HL-60/S4 treated with retinoic acid at 250 ng/mL for 4 days and 3 days (cell line): ENCODE measurements around the gene TBCE.

Experiments
- in situ Hi-C: fragments of 300-500 bp; cut with MboI; formaldehyde crosslinking; loops from 2 replicates; pipeline ENCODE4 v1.7.0; 2022; ENCODE audit warnings: low sequenced_read_pairs

TBCE gene

DNA sequence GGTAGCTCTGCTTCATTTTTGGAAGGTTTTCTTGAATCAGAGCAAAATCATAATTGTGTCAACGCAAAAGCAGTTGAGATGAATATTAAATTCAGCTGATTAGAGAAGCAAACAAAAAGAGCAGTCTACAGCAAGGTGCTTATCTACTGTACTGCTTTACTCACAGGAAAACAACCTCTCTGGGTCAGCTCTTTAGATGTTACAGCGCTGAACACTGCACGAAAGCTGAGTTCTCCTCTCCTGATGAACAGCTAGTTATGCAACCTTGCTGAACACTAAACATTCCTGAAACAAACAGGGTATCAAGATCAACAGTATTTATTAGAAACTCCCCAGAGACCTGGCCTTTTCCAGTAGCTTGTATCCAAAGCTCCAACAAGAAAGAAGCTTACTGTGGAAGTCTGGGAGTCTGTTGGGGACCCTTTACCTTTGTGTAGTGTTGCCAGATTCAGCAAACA, 41.3 kb downstream of the TBCE start:
- in situ Hi-C loops, result loop anchor here (25.0 kb wide), 2 partner anchors 171 to 921 kb away; partner anchors contain the start of gene TARBP1

DNA sequence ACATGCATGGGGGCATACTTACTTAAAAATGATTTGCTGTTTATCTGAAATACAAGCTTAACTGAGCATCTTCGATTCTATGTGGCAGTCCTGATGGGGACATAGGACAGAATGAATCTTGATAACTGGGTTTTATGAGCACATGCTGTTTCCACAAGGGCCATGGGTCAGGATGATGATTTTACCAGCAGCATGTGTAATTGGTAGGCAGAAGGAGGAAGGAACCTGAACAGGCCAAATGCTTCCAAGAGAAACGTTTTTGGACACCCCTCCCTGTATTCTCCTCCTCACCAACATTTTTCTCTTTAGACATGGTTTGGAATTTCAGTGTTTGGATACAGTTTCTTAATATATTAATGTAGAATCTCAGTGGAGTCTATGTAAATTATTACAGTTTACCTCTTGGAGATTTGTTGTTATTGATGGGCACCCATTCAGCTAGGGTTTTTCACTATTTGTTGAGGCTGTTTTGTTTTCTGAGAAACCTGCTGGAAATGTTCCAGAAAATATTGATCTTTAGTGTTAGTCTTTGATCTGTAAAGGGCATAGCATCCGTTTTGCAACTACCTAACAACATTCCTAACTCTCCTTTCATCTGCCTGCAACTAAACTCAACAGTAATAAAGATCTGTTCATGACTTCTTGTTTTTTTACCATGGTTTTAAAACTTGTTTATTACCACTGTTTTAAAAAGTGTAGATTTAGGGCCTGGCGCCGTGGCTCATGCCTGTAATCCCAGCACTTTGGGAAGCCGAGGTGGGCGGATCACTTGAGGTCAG, 42.0 kb downstream of the TBCE start:
- in situ Hi-C loops, result loop anchor here (25.0 kb wide), 2 partner anchors 172 to 922 kb away; partner anchors contain the start of gene TARBP1

DNA sequence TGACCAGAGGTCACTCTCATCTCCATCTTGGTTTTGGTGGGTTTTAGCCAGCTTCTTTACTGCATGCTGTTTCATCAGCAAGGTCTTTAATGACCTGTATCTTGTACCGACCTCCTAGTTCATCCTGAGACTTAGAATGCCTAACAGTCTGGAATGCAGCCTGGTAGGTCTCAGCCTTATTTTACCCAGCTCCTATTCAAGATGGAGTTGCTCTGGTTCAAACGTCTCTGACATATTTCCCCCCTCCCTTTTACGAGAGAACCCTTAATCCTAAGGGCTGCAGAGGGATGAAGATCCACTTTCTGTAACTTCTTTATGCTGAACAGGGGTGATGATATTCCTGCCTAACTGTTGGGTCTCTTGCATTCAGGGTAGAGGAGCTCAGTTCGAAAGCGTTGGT, 43.2 kb downstream of the TBCE start:
- in situ Hi-C loops, result loop anchor here (25.0 kb wide), 2 partner anchors 173 to 923 kb away; partner anchors contain the start of gene TARBP1

DNA sequence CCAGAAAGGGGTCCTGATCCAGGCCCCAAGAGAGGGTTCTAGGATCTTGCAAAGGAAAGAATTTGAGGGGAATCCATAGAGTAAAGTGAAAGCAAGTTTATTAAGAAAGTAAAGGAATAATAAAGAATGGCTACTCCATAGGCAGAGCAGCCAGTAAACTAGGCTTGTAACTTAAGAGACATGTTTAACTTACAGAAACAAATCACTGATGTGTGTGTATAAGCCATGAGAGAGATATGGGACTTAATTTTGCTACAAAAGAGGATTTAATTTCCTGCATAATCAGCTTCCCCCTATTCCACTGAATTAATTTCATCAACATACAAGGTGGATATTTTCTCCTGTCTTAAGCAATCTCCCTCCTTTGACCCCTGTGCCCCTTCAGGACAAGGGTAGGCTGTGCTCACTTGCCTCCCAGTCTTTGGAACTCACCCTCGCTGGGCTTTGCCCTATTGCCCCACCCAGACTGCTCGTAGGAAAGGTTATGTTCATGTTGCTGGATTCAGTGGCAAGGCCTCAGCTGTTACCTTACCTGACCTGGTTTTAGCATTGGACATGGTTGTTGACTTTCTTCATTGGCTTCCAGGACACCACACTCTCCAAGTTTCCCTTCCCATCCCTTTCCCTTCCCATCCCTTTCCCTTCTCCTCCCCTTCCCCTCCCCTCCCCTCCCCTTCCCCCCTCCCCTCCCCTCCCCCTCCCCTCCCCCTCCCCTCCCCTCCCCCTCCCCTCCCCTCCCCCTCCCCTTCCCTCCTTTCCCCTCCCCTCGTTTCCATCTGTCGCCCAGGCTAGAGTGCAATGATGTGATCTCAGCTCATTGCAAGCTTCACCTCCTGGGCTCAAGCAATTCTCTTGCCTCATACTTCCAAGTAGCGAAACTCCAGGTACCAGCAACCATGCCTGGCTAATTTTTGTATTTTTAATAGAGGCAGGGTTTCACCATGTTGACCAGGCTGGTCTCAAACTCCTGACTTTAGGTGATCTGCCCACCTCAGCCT, 44.6 kb downstream of the TBCE start:
- in situ Hi-C loops, result loop anchor here (25.0 kb wide), 2 partner anchors 174 to 924 kb away; partner anchors contain the start of gene TARBP1

DNA sequence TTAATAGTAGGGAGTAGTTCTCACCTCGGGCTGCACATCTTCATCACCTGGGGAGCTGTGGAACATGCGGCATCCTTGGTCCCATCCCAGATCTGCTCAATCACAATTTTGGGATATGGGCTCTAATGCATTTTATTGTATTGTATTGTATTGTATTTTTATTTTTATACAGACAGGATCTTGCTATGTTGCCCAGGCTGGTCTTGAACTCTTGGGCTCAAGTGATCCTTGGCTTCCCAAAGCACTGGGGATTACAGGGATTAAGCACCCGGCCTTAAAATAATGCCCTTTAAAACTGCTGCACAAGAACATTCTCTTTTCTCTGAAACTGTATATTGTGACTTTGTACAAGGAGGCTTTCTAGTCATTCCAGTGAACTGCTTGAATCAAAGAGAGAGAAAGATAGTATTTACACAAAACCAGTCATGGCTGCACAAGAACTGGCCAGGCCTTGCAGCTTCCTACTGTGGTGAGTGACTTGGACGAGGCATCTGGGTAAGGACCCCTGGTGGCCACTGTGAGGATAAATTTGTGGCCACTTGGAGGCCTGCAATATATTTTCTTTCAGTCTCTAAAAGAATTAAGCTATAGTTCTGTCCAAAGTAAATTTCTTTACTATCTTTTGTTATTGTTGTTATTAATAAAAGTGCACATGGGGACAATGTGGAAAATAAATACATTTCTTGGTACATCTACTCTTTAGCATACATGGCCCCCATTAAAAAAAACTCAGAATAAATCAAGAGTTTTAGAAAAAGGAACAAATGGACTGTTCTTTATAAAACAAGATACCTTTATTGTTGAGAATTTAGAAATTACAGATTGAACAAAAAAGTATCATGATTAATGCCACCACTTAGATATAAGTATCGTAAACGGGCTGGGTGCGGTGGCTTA, 48.0 kb downstream of the TBCE start:
- in situ Hi-C loops, result loop anchor here (25.0 kb wide), 2 partner anchors 178 to 928 kb away; partner anchors contain the start of gene TARBP1

DNA sequence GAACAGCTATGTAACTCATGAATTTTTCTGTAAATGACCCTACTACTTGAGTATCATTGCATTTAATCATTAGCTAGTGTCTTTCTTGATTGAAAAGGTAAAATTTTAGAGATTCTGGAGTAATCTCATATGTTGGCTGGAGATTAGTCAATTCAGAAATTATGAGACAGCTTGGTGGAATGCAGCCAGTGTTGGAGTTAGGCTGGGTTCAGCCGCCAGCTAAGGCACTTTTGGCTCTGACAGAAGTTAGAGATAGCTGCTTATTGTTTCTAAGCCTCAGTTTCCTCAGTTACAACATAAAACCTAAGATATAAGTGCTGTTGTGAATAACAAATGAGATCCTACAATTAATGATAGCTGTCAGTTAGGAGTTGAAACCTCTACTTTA, 49.4 kb downstream of the TBCE start:
- in situ Hi-C loops, result loop anchor here (25.0 kb wide), 2 partner anchors 179 to 929 kb away; partner anchors contain the start of gene TARBP1

DNA sequence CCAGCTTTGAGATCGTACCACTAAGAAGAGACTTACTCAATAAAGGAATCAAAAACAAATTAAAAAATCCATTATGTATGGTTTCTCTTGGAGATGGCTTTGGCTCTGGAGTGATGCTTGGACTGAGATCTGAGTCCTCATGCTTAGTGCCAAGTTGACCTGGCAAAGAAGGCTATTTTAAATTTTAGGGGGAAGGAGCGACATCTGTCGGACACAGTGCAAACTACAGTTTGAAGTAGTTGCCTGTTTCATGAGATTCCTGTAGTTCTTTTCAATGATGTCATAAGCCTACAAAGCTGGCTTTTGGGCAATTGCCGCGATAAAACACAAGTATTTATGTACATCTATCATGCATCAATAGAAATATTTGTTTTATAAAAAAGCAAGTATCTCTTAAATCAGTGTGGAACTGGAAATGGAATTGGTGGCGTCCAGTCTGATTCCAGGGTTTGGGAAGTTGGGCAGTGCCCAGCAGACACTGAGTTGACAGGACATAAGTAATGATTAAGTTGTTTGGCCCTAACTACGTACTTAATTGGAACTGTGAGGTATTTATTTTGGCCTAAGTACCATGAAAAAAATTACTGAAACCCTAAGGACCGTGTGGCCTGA, 50.0 kb downstream of the TBCE start:
- in situ Hi-C loops, result loop anchor here (25.0 kb wide), 2 partner anchors 180 to 930 kb away; partner anchors contain the start of gene TARBP1

DNA sequence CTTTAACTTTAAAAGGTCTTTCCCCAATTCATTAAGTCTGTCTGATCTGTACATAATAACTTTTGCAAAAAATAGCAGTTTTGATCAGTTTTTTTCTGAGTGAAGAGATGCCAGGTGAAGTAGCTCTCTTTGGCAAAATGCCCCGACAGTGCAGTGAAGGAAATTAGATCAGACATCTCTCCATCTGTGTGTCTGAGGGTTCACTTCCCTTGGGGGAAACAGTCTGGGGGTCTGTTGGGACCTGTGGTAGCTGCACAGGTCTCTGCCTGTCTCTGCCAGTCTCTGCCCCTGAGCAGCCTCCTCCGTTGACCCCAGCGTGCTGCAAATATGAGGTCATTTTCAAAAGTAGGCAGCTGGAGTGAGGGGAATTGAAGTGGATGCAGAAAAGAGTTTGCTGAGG, 54.5 kb downstream of the TBCE start:
- in situ Hi-C loops, result loop anchor here (25.0 kb wide), 2 partner anchors 184 to 934 kb away; partner anchors contain the start of gene TARBP1

DNA sequence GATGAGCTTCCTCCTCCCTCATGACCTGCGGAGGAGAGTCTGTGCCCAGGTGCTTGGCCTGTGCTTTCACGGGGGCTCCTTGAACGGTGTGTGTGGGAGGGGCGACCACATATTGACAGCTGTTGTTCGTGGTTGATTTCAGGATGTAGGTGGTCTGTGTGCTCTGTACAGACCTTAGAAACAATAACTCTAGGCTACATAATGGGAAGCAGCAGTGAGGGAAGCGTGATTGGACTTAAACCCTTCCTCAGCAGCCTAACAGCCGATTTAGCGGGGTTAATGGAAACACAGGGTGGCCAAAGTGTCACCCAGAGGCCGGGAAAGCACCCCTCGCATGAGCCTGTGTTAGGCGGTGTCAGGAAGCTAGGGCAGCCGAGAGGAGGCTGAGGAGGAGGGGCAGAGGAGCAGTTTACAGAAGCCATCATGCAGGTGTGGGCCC, 56.0 kb downstream of the TBCE start:
- in situ Hi-C loops, result loop anchor here (25.0 kb wide), 2 partner anchors 186 to 936 kb away; partner anchors contain the start of gene TARBP1

DNA sequence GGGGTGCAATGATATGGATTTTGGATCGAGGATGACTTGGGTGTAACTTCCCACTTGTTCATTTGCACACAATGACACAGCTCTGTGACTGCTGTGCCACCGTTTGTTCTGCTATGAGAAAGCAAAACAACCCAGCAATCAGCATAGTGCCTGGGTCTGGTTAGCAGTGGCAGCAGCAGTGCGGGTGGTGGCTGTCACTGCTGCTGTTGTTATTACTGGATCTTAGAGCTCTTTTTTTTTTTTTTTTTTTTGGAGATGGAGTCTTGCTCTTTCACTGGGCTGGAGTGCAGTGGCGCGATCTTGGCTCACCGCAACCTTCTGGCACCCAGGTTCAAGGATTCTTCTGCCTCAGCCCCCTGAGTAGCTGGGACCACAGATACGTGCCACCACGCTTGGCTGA, 56.9 kb downstream of the TBCE start:
- in situ Hi-C loops, result loop anchor here (25.0 kb wide), 2 partner anchors 187 to 937 kb away; partner anchors contain the start of gene TARBP1

DNA sequence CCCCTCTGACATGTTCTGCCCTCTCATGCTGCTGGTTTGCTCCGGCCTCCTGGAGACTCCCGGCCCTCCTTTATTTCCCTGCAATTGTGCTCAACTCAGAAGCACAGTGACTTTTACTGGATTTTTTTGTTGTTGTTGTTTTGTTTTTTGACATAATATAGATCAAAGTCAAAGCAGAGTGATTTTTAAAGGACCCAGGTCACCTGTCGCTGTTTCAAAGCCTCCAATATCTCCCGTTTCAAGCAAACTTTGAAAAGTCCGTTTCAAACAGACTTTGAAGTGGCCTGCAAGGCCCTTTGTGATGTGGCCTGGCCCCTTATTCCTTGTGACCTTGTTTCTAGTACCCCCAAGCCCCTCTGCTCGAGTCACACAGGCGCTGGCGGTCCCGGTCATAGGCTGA, 58.1 kb downstream of the TBCE start:
- in situ Hi-C loops, result no loop called here

DNA sequence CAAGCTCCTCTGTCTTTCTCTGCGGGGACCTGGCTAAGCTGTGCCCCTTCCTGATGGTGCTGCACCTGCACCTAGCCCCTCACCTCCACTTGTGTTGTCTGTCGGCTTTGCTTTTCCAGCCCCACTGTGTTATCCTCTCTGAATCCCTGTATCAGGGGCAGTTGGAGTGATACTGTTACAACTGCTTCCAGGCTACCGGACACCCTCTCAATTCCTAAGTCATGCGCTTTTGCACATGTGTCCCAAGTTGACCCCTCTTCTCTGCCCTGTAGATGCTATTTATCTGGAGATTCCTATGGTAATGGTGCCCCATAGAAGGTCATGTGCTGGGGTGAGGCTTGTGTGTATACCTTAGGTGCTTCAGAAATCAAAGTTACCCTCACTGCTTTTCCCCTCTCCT, 58.9 kb downstream of the TBCE start:
- in situ Hi-C loops, result no loop called here

DNA sequence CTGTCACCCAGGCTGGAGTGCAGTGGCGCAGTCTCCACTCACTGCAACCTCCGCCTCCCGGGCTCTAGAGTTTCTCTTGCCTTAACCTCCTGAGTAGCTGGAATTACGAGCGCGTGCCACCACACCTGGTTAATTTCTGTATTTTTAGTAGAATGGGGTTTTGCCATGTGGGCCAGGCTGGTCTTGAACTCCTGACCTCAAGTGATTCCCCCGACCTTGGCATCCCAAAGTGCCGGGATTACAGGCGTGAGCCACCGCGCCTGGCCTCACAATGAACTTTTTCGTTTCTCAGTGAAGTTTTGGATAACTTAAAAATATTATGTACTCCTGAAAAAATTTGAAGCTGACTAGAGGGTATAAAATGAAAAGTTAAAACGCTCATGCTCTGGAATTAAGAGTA, 59.5 kb downstream of the TBCE start:
- in situ Hi-C loops, result no loop called here

DNA sequence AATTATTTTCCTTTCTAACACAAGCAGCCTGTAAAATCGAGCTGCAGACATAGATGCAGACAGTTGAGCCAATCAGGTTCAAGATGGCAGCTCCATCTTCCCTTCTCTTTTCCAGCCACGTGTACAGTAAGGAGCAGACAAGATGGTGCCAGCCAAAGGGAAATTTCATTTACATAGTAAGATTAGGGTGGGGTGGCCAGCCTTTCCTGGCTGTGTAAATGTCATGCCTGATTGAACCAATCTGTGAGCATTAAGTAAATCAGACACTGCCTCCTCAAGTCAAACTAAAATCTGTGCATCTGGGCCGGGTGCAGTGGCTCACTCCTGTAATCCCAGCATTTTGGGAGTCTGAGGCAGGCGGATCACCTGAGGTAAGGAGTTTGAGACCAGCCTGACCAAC, 60.2 kb downstream of the TBCE start:
- in situ Hi-C loops, result no loop called here

DNA sequence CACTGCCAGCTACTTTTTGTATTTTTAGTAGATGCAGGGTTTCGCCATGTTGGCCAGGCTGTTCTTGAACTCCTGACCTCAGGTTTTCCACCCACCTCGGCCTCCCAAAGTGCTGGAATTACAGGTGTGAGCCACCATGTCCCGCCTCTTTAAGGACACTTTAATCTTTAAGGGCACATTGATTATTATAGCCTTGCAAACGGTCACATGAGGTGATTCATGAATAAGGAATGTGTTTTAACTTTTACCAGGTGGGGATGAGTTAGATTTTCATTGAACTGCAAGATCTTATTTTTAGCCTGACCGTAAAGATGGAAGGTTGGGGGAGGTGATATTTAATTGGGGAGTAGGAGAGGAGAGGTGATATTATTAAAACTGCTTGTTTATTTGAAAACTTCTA, 61.9 kb downstream of the TBCE start:
- in situ Hi-C loops, result no loop called here

DNA sequence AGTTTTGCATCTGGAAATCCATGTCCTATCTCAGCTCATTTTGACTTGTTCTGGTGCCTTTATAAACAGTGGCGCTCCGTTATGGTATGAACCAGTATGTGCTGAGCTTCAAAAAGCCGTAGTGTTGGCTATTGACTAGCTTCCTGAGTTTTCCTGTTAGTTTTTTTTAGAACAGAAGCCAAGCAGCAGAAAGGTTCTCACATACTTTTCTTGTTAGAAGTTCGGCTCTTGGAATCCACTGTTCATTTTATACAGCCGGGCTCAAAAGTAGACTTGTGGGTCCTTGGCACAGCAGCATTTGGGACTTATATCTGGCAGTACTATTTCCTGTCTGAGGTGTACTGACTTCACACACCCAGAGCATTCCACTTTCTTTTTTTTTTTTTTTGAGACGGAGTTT, 63.8 kb downstream of the TBCE start:
- in situ Hi-C loops, result no loop called here

DNA sequence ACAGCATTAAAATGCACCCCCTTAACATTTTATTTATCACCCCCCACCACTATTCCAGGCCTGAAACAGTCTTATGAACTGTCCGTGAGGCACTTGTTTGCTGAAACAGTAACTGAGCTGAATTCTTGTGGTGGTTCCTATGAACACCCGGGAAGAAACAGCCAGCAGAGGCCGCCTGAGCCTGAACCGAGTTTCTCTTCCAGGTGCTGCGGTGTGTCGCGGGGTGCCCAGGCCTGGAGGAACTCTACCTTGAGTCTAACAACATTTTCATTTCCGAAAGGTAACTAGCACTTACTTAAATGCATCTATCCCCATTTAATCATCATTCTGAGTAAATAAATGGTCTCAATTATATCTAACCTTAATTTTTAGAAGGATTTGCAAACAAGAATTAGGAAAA, 66.8 kb downstream of the TBCE start:
- in situ Hi-C loops, result no loop called here

DNA sequence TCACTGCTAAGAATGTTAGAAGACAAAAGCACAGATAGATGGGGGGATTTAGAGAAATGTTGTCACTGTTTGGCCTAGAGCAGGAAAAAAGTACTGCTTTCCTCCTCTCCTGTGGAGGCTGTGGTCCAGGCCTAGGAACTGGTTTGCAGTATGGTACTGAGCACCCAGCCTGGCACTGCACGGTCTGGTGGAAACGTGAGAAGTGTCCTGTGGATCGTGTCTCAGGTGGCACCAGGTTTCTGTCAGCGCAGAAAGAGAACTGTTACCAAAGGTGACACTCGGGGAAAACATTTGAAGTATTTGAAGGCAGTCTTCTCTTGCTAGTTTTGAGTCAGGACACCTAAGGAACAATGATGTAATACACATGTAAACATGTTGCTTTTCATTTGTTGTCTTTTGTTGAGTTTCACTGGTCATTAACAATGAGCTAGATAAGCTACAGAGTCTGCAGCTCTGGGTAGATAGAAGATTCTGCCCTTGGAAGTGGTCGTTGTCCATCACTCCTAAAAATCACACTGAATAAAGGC, 74.0 kb downstream of the TBCE start:
- in situ Hi-C loops, result no loop called here

DNA sequence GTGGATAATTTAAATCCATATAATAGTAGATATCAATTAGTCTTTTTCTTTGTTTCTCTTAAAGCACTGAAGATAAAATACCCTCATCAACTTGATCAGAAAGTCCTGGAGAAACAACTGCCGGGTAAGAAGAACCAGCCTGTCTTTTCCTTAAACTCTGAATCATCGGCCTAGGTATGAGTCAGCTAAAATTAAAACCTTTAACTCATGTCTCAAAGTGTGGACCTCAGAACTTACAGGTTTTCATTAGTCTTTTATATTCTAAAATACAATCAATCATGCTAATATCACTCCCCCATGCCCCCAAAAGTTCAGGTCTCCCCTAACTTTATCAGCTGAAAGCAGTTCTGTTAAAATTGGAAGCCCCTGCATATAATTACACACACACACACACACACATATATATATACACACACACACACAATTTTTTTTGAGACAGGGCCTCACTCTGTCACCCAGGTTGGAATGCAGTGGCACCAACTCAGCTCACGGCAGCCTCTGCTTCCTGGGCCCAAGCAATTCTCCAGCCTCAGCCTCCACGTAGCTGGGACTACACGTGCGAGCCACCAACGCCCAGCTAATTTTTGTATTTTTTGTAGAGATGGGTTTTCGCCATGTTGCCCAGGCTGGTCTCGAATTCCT, 75.7 kb downstream of the TBCE start:
- in situ Hi-C loops, result no loop called here
